Esophagus muscularis mucosa (tissue), 3 donors: ENCODE measurements around the gene DPYD.

Experiments used
- CTCF ChIP-seq, 3 experiments: fragments of 200-600 bp in 2 of 3; fragments of 450-650 bp in 1 of 3; sonication (generic) in 2 of 3; IDR thresholded peaks; one replicate each; pipeline ENCODE4 v1.5.1; 2017 to 2019; ENCODE audit warnings: antibody characterized with exemption in 3 of 3, mild to moderate bottlenecking in 2 of 3, moderate library complexity in 1 of 3
- EP300 ChIP-seq: sonication (generic); formaldehyde crosslinking; IDR thresholded peaks from one replicate; pipeline ENCODE4 v1.6.1; 2017; ENCODE audit warnings: antibody characterized with exemption

- TF ChIP-seq CTCF (IDR thresholded peaks at IDR 0.05) (no peak), EP300 (no peak)
Observed at GRCh38 chr1:97516588-97516987, 404.2 kb downstream of the DPYD start.
